C4-2B (cell line): Measurements from ENCODE around the gene KCNAB1.

Experiments used
- CTCF ChIP-seq: fragments of 450-650 bp; conservative IDR thresholded peaks from 2 replicates; pipeline ENCODE4 v1.5.1; 2017; ENCODE audit warnings: mild to moderate bottlenecking
- ZFX ChIP-seq: fragments of 450-650 bp; IDR thresholded peaks from 2 replicates; pipeline ENCODE4 v1.6.1; 2017

GRCh38 chr3:156558389-156558788 is 438.0 kb downstream of the KCNAB1 start:
- no peak for TF ChIP-seq CTCF
- no peak for TF ChIP-seq ZFX
